A673 (cell line): ENCODE measurements around the gene SLIT1.

Source experiments
- EZH2 ChIP-seq: fragments of 200-600 bp; sonication (generic); IDR thresholded peaks from 2 replicates; pipeline ENCODE4 v1.6.1; 2017; ENCODE audit warnings: borderline replicate concordance, low read depth, mild to moderate bottlenecking, mixed read lengths, antibody characterized with exemption, low read length; ENCODE audit not compliant: poor library complexity, severe bottlenecking
- TF ChIP-seq, protein P1 (sequence below): fragments of 300-800, 200-600 bp; sonication (generic); conservative IDR thresholded peaks from 2 replicates; pipeline ENCODE4 v1.5.1; 2017; ENCODE audit warnings: low read depth, mild to moderate bottlenecking, antibody characterized with exemption, low read length, moderate library complexity, mixed read lengths

- TF ChIP-seq, protein P1, sequence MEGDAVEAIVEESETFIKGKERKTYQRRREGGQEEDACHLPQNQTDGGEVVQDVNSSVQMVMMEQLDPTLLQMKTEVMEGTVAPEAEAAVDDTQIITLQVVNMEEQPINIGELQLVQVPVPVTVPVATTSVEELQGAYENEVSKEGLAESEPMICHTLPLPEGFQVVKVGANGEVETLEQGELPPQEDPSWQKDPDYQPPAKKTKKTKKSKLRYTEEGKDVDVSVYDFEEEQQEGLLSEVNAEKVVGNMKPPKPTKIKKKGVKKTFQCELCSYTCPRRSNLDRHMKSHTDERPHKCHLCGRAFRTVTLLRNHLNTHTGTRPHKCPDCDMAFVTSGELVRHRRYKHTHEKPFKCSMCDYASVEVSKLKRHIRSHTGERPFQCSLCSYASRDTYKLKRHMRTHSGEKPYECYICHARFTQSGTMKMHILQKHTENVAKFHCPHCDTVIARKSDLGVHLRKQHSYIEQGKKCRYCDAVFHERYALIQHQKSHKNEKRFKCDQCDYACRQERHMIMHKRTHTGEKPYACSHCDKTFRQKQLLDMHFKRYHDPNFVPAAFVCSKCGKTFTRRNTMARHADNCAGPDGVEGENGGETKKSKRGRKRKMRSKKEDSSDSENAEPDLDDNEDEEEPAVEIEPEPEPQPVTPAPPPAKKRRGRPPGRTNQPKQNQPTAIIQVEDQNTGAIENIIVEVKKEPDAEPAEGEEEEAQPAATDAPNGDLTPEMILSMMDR, result no peak
- no peak for TF ChIP-seq EZH2
These were observed 168.9 kb downstream of the SLIT1 start for GRCh38 chr10:97016728-97017473.
